GM21360 (cell line): Measurements from ENCODE around the gene PTGFR.

ENCODE experiments used
- ATAC-seq: cut with Tn5 transposase; IDR thresholded peaks from one replicate; pipeline ENCODE4 v1.9.1; 2021; ENCODE audit warnings: mild to moderate bottlenecking, moderate library complexity; ENCODE audit not compliant: unreplicated experiment

Gene PTGFR

GRCh38 chr1:78490861-78491450, at the start of gene PTGFR:
Gene PTGFR, plus strand, starts transcription at chr1:78490974. Its CDS starts 1,770 bp downstream, at chr1:78492744.
- ATAC-seq: no peak

GRCh38 chr1:78441921-78442320, 48.9 kb upstream of the PTGFR start:
- ATAC-seq: no peak

GRCh38 chr1:78447086-78447485, 43.7 kb upstream of the PTGFR start:
- ATAC-seq: no peak

GRCh38 chr1:78464449-78464891, 26.3 kb upstream of the PTGFR start:
- no peak for ATAC-seq

- ATAC-seq: no peak
Observed at GRCh38 chr1:78465143-78465542, 25.6 kb upstream of the PTGFR start.

- no peak for ATAC-seq
Observed at GRCh38 chr1:78468521-78468920, 22.3 kb upstream of the PTGFR start.

- ATAC-seq: no peak
Observed at GRCh38 chr1:78469576-78469975, 21.2 kb upstream of the PTGFR start.

GRCh38 chr1:78471890-78472620, 18.7 kb upstream of the PTGFR start:
- ATAC-seq: no peak

GRCh38 chr1:78472851-78473496, 17.8 kb upstream of the PTGFR start:
- ATAC-seq: no peak

GRCh38 chr1:78474092-78474491, 16.7 kb upstream of the PTGFR start:
- no peak for ATAC-seq

GRCh38 chr1:78475888-78476610, 14.7 kb upstream of the PTGFR start:
- ATAC-seq: no peak

- no peak for ATAC-seq
Observed at GRCh38 chr1:78483903-78484302, 6.9 kb upstream of the PTGFR start.

GRCh38 chr1:78491451-78492071, 787 bp downstream of the PTGFR start:
- no peak for ATAC-seq

GRCh38 chr1:78492386-78492950, 1.7 kb downstream of the PTGFR start:
- no peak for ATAC-seq

GRCh38 chr1:78493451-78493850, 2.7 kb downstream of the PTGFR start:
- ATAC-seq: no peak

- ATAC-seq: no peak
Observed at GRCh38 chr1:78497201-78497600, 6.4 kb downstream of the PTGFR start.

- no peak for ATAC-seq
Observed at GRCh38 chr1:78500529-78500928, 9.8 kb downstream of the PTGFR start.

GRCh38 chr1:78501203-78501602, 10.4 kb downstream of the PTGFR start:
- ATAC-seq: no peak

GRCh38 chr1:78511334-78511733, 20.6 kb downstream of the PTGFR start:
- no peak for ATAC-seq

GRCh38 chr1:78516716-78517115, 25.9 kb downstream of the PTGFR start:
- no peak for ATAC-seq

GRCh38 chr1:78519446-78519845, 28.7 kb downstream of the PTGFR start:
- ATAC-seq: no peak
